ENCODE data around the gene CDHR2. TPM values are rescaled to one million over a fixed set of nuclear protein-coding genes. Genes with fewer than 3 reads are reported as not detected.

Gene CDHR2
- total RNA-seq, 6 experiments from 2014 or later = not detected

- Mint-ChIP-seq H3K4me1 (ENCODE audit: low read depth) (no peaks in the 10 kb centered on the region), H3K27me3 (ENCODE audit: insufficient read depth) (peaks cover 17% of the 10 kb centered on the region), H3K27ac (no peak overlapping the region), H3K9me3 (no peaks in the 10 kb centered on the region), H3K4me3 (no peak overlapping the region), H3K36me3 (ENCODE audit: low read depth) (no peaks in the 10 kb centered on the region)
- no peak for DNase-seq
- no peak for TF ChIP-seq CTCF (IDR thresholded peaks at IDR 0.05)
Observed at GRCh38 chr5:176575488-176576422, 26.6 kb downstream of the CDHR2 start.

GRCh38 chr5:176577312-176578176, 28.4 kb downstream of the CDHR2 start:
- H3K4me3 Mint-ChIP-seq = no peak overlapping the region
- no peaks in the 10 kb centered on the region for H3K36me3 Mint-ChIP-seq (ENCODE audit: low read depth)
- TF ChIP-seq CTCF (IDR thresholded peaks at IDR 0.05) = no peak
- H3K4me1 Mint-ChIP-seq (ENCODE audit: low read depth) = no peaks in the 10 kb centered on the region
- DNase-seq = no peak
- H3K27me3 Mint-ChIP-seq (ENCODE audit: insufficient read depth) = peaks cover 18% of the 10 kb centered on the region
- H3K9me3 Mint-ChIP-seq = no peaks in the 10 kb centered on the region
- no peak overlapping the region for H3K27ac Mint-ChIP-seq

DNA sequence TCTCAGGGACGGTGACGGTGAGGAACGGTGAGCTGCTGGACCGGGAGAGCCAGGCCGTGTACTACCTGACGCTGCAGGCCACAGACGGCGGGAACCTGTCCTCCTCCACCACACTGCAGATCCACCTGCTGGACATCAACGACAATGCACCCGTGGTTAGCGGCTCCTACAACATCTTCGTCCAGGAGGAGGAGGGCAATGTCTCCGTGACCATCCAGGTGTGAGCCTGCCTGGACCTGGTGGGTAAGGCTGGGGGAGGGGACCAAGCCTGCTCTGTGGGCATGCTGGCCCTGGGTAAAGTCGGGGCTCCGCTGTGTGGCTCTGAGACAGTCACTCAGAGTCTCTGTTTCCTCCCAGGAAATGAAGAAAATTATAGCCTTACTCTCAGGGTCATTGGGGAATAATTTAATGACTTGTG, 29.3 kb downstream of the CDHR2 start:
- Mint-ChIP-seq H3K27me3 (ENCODE audit: insufficient read depth) (peaks cover 13% of the 10 kb centered on the region), H3K36me3 (ENCODE audit: low read depth) (no peaks in the 10 kb centered on the region), H3K27ac (no peak overlapping the region), H3K4me1 (ENCODE audit: low read depth) (no peaks in the 10 kb centered on the region), H3K9me3 (no peaks in the 10 kb centered on the region), H3K4me3 (no peak overlapping the region)
- peak; percentile 33 for DNase-seq
- TF ChIP-seq CTCF (IDR thresholded peaks at IDR 0.05) = peak; percentile 76

DNA sequence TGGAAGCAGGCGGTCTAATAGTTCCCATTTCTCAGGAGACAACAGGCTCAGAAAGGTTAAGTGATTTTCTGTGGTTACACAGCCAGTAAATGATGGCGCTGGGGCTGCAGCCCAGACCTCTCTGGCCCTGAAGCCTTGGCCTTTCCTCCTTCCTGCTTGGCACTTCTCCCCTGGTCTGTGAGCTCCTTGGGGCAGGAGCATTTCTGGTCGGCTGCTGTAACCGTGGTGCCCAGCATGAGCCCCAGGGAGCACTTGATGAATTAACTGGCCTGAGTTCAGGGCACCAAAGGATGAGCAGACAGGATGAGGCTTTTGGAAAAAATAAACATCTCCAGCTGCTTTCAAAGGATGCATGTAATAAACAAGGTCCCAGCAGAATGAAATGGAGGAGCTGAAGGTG, 30.2 kb downstream of the CDHR2 start:
- no peak for TF ChIP-seq CTCF (IDR thresholded peaks at IDR 0.05)
- no peaks in the 10 kb centered on the region for H3K36me3 Mint-ChIP-seq (ENCODE audit: low read depth)

GRCh38 chr5:176581361-176581760, 32.2 kb downstream of the CDHR2 start:
- no peak overlapping the region for H3K27ac Mint-ChIP-seq
- H3K27me3 Mint-ChIP-seq (ENCODE audit: insufficient read depth) = peaks cover 13% of the 10 kb centered on the region
- DNase-seq = no peak
- no peak overlapping the region for H3K4me3 Mint-ChIP-seq
- no peak for TF ChIP-seq CTCF (IDR thresholded peaks at IDR 0.05)
- H3K36me3 Mint-ChIP-seq (ENCODE audit: low read depth) = no peaks in the 10 kb centered on the region
- peaks cover 11% of the 10 kb centered on the region for H3K9me3 Mint-ChIP-seq
- H3K4me1 Mint-ChIP-seq (ENCODE audit: low read depth) = no peaks in the 10 kb centered on the region

More for the DNA sequence above, 30.2 kb downstream of the CDHR2 start:
- Mint-ChIP-seq H3K4me1 (ENCODE audit: low read depth) (no peaks in the 10 kb centered on the region), H3K27ac (no peak overlapping the region), H3K27me3 (ENCODE audit: insufficient read depth) (peaks cover 19% of the 10 kb centered on the region), H3K4me3 (no peak overlapping the region), H3K9me3 (no peaks in the 10 kb centered on the region)
- DNase-seq = no peak
